ENCODE data around the gene OR14J1. TPM values are rescaled to one million over a fixed set of nuclear protein-coding genes. Genes with fewer than 3 reads are reported as not detected.
"Not testable (repeated sequence)": the region's sequence is repeated elsewhere in the genome, so short reads cannot be mapped to it uniquely, and the experiment has no call there.

OR14J1 gene
- total and polyA plus RNA-seq, 8 donors, result 0.03 to 0.15 (median 0.10) TPM; not detected in 2

GRCh38 chr6:29332676-29333075 lies 31.2 kb downstream of the OR14J1 start:
- Histone ChIP-seq H3K36me3 (no peaks in the 10 kb centered on the region), H3K27ac (no peak overlapping the region), H3K4me1 (no peaks in the 10 kb centered on the region), H3K27me3 (no peaks in the 10 kb centered on the region), H3K9me3 (no peaks in the 10 kb centered on the region), H3K4me3 (no peak overlapping the region)
- DNase-seq (no peak), ATAC-seq (no peak)
- no peak for TF ChIP-seq CTCF (IDR thresholded peaks at IDR 0.05)
- intact Hi-C loops (cut with DNase I), result no loop called here

- Histone ChIP-seq H3K9me3 (no peaks in the 10 kb centered on the region), H3K27ac (no peak overlapping the region), H3K4me3 (no peak overlapping the region), H3K36me3 (no peaks in the 10 kb centered on the region), H3K27me3 (no peaks in the 10 kb centered on the region), H3K4me1 (no peaks in the 10 kb centered on the region)
- no peak for TF ChIP-seq CTCF (IDR thresholded peaks at IDR 0.05)
- ATAC-seq (no peak), DNase-seq (no peak)
- intact Hi-C loops (cut with DNase I), result no loop called here
These were observed 34.8 kb downstream of the OR14J1 start for GRCh38 chr6:29336269-29336668.

- Histone ChIP-seq H3K4me1 (no peaks in the 10 kb centered on the region), H3K4me3 (no peak overlapping the region), H3K27me3 (no peaks in the 10 kb centered on the region), H3K9me3 (peaks cover 0 to 1% of the 10 kb centered on the region in 2 donors), H3K36me3 (no peaks in the 10 kb centered on the region), H3K27ac (no peak overlapping the region)
- no peak for ATAC-seq
- no peak for TF ChIP-seq CTCF (IDR thresholded peaks at IDR 0.05)
- DNase-seq, result no peak
- intact Hi-C loops (cut with DNase I), result no loop called here
These were observed 43.9 kb downstream of the OR14J1 start for GRCh38 chr6:29345380-29345779.

GRCh38 chr6:29349348-29349747 lies 47.8 kb downstream of the OR14J1 start:
- H3K27me3 ChIP-seq; H3K4me1 ChIP-seq; ATAC-seq; H3K4me3 ChIP-seq; intact Hi-C loops (cut with DNase I); H3K9me3 ChIP-seq; H3K27ac ChIP-seq; H3K36me3 ChIP-seq; DNase-seq: not testable (repeated sequence)

- Histone ChIP-seq H3K9me3 (peaks cover 0 to 9% of the 10 kb centered on the region in 2 donors), H3K36me3 (no peaks in the 10 kb centered on the region), H3K27ac (no peak overlapping the region), H3K4me3 (no peak overlapping the region), H3K4me1 (no peaks in the 10 kb centered on the region), H3K27me3 (no peaks in the 10 kb centered on the region)
- DNase-seq, result no peak
- intact Hi-C loops (cut with DNase I), result no loop called here
- no peak for ATAC-seq
- no peak for TF ChIP-seq CTCF (IDR thresholded peaks at IDR 0.05)
These were observed 53.5 kb downstream of the OR14J1 start for GRCh38 chr6:29354980-29355379.

GRCh38 chr6:29355603-29356002 lies 54.1 kb downstream of the OR14J1 start:
- Histone ChIP-seq H3K36me3 (no peaks in the 10 kb centered on the region), H3K27ac (no peak overlapping the region), H3K9me3 (peaks cover 0 to 6% of the 10 kb centered on the region in 2 donors), H3K4me1 (no peaks in the 10 kb centered on the region), H3K27me3 (no peaks in the 10 kb centered on the region), H3K4me3 (no peak overlapping the region)
- no peak for DNase-seq
- ATAC-seq, result no peak
- intact Hi-C loops (cut with DNase I), result no loop called here
- no peak for TF ChIP-seq CTCF (IDR thresholded peaks at IDR 0.05)
